ENCODE results near the gene IGSF21.

DNA sequence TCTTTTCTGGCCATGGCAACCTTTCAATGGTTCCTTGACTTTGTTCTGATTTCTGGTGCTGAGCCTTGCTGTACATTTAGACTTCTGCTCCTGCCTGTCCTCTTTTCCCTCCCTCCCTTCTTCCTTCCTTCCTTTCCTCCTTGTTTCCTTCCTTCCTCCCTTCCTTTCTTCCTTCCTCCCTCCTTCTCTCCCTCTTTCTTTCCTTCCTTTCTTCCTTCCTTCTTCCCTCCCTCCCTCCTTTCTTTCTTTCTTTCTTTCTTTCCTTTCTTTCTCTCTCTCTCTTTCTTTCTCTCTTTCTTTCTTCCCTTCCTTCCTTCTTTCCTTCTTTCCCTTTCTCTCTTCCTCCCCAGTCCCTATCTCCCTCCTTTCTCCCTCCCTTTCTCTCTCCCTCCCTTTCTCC lies 10.4 kb upstream of the IGSF21 start:
- no peak for TF ChIP-seq EP300 (IDR thresholded peaks at IDR 0.05; ENCODE audit: borderline replicate concordance)
- no peak for TF ChIP-seq TAF1 (IDR thresholded peaks at IDR 0.05; ENCODE audit: low read depth)
- TF ChIP-seq, protein P1, sequence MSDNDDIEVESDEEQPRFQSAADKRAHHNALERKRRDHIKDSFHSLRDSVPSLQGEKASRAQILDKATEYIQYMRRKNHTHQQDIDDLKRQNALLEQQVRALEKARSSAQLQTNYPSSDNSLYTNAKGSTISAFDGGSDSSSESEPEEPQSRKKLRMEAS (IDR thresholded peaks at IDR 0.05): no peak
- TF ChIP-seq CEBPB (IDR thresholded peaks at IDR 0.05): no peak
- TF ChIP-seq, protein P2, sequence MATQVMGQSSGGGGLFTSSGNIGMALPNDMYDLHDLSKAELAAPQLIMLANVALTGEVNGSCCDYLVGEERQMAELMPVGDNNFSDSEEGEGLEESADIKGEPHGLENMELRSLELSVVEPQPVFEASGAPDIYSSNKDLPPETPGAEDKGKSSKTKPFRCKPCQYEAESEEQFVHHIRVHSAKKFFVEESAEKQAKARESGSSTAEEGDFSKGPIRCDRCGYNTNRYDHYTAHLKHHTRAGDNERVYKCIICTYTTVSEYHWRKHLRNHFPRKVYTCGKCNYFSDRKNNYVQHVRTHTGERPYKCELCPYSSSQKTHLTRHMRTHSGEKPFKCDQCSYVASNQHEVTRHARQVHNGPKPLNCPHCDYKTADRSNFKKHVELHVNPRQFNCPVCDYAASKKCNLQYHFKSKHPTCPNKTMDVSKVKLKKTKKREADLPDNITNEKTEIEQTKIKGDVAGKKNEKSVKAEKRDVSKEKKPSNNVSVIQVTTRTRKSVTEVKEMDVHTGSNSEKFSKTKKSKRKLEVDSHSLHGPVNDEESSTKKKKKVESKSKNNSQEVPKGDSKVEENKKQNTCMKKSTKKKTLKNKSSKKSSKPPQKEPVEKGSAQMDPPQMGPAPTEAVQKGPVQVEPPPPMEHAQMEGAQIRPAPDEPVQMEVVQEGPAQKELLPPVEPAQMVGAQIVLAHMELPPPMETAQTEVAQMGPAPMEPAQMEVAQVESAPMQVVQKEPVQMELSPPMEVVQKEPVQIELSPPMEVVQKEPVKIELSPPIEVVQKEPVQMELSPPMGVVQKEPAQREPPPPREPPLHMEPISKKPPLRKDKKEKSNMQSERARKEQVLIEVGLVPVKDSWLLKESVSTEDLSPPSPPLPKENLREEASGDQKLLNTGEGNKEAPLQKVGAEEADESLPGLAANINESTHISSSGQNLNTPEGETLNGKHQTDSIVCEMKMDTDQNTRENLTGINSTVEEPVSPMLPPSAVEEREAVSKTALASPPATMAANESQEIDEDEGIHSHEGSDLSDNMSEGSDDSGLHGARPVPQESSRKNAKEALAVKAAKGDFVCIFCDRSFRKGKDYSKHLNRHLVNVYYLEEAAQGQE (IDR thresholded peaks at IDR 0.05; ENCODE audit: low read depth): no peak
- no peak for TF ChIP-seq TCF12 (IDR thresholded peaks at IDR 0.05; ENCODE audit: low read depth)
- TF ChIP-seq CREB1 (IDR thresholded peaks at IDR 0.05; ENCODE audit: low read depth): no peak
- no peak for TF ChIP-seq ZBTB7A (IDR thresholded peaks at IDR 0.05; ENCODE audit: low read depth)
- TF ChIP-seq FOXM1 (IDR thresholded peaks at IDR 0.05; ENCODE audit: borderline replicate concordance, low read depth): no peak
- no peak for TF ChIP-seq TEAD4 (IDR thresholded peaks at IDR 0.05)

All from Ishikawa (cell line).